Hepatocyte (in vitro differentiated cells): ENCODE results near the gene ZBTB7B. TPM values are rescaled to one million over a fixed set of nuclear protein-coding genes. Genes with fewer than 3 reads are reported as not detected.

ENCODE experiments used
- DNase-seq: peaks from one replicate; pipeline ENCODE4 v3.0.0-alpha.2; 2016; ENCODE audit warnings: low spot score
- H2AFZ ChIP-seq: fragments of 200-600 bp; sonication (generic); 2 replicates; pipeline ENCODE4 v1.6.0; 2016; ENCODE audit warnings: antibody characterized with exemption, mild to moderate bottlenecking
- H3K27ac ChIP-seq: fragments of 200-600 bp; sonication (generic); 2 replicates; pipeline ENCODE4 v1.5.1; 2016; ENCODE audit warnings: mild to moderate bottlenecking
- H3K27me3 ChIP-seq: fragments of 200-600 bp; sonication (generic); 2 replicates; pipeline ENCODE4 v1.6.1; 2016
- H3K36me3 ChIP-seq: fragments of 200-600 bp; sonication (generic); replicated peaks from 2 replicates; pipeline ENCODE4 v1.5.1; 2016; ENCODE audit warnings: low read depth; ENCODE audit not compliant: insufficient read depth
- H3K4me1 ChIP-seq: fragments of 200-600 bp; sonication (generic); 2 replicates; pipeline ENCODE4 v1.5.1; 2016; ENCODE audit warnings: mild to moderate bottlenecking, moderate library complexity; ENCODE audit not compliant: insufficient read depth
- H3K4me2 ChIP-seq: fragments of 200-600 bp; sonication (generic); 2 replicates; pipeline ENCODE4 v1.6.0; 2016
- H3K4me3 ChIP-seq: fragments of 200-600 bp; sonication (generic); 2 replicates; pipeline ENCODE4 v1.5.1; 2016; ENCODE audit warnings: mild to moderate bottlenecking
- H3K79me2 ChIP-seq: fragments of 200-600 bp; sonication (generic); 2 replicates; pipeline ENCODE4 v1.6.0; 2017; ENCODE audit warnings: mild to moderate bottlenecking
- H3K9me2 ChIP-seq: fragments of 200-600 bp; sonication (generic); replicated peaks from 2 replicates; pipeline ENCODE4 v1.6.0; 2017; ENCODE audit warnings: mild to moderate bottlenecking; ENCODE audit not compliant: insufficient read depth
- H3K9me3 ChIP-seq: fragments of 200-600 bp; sonication (generic); 2 replicates; pipeline ENCODE4 v1.5.1; 2016; ENCODE audit warnings: low read depth, mild to moderate bottlenecking
- H4K20me1 ChIP-seq: fragments of 200-600 bp; sonication (generic); 2 replicates; pipeline ENCODE4 v1.6.0; 2016; ENCODE audit warnings: mild to moderate bottlenecking; ENCODE audit not compliant: insufficient read depth, poor library complexity, severe bottlenecking
- EZH2 ChIP-seq: fragments of 200-600 bp; sonication (generic); IDR thresholded peaks from 2 replicates; pipeline ENCODE4 v1.6.1; 2016; ENCODE audit warnings: antibody characterized with exemption, mild to moderate bottlenecking, borderline replicate concordance
- EZH2phosphoT487 ChIP-seq: fragments of 200-600 bp; sonication (generic); IDR thresholded peaks from one replicate; pipeline ENCODE4 v1.6.1; 2018; ENCODE audit warnings: antibody characterized with exemption, mild to moderate bottlenecking, low read depth, moderate library complexity; ENCODE audit not compliant: unreplicated experiment, severe bottlenecking
- WGBS: methylation state at CpG from one replicate; pipeline ENCODE4 v1.1.6; 2016; ENCODE audit warnings: low lambda C conversion rate; ENCODE audit errors: missing lambda C conversion rate; 5-methylcytosine and 5-hydroxymethylcytosine counted together
- polyA plus RNA-seq: library from polyadenylated mRNA; unstranded; fragments of >200 nt; fragmentation: Nextera tagmentation; extraction: Ambion mirVana; gene quantifications from 2 replicates; pipeline ENCODE4 v1.2.1, GENCODE V29; 2016
- total RNA-seq: library from RNA; depleted of rRNA; stranded (reverse); fragments of >200 nt; gene quantifications from 2 replicates; pipeline ENCODE4 v1.2.3, GENCODE V29; 2014
- TF ChIP-seq, protein P1 (sequence below): fragments of 200-600 bp; sonication (generic); IDR thresholded peaks from 2 replicates; pipeline ENCODE4 v1.5.1; 2016; ENCODE audit warnings: antibody characterized with exemption, mild to moderate bottlenecking; ENCODE audit not compliant: poor library complexity

ZBTB7B gene
- total and polyA plus RNA-seq, 2 experiments from 2014 or later = 13.3 to 29.2 TPM

DNA sequence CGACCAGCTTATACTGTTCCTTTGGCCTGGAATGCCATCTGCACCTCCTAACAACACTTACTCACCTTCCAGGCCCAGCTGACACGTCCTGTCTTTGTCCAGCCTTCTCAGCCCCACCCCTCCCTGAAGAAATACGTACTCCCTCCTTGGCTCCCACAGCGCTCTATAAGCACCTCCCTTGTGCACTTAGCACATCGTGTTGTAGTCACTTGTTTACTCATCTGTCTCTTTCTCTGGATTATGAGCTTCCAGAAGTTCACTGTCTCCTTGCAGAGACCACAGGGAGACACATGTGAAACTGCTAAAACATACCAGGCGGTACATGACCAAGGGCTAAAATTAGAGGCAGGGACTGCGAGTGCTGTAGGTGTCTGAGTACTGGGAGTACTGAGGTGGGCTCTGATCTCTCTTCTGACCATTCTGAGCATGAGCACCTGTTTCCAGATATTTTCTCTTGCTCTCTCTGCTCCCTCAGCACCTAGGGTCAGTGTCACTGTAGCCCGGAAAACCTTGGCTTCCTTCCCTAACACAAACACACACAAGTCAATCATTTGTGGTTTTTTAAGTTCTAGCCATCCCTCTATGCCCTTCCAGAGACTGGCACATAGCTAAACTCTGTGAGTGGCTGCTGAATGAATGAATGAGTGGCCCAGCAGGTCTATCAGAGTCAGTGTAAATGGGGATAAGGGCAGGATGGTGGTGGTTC lies 36.2 kb downstream of the ZBTB7B start:
- H3K36me3 ChIP-seq = no peaks in the 10 kb centered on the region
- no peaks in the 10 kb centered on the region for H3K9me3 ChIP-seq
- peaks cover 5% of the 10 kb centered on the region for H3K4me1 ChIP-seq
- H3K4me3 ChIP-seq = no peak overlapping the region
- H4K20me1 ChIP-seq = no peaks in the 10 kb centered on the region
- DNase-seq = peak; percentile 80
- H3K9me2 ChIP-seq = no peaks in the 10 kb centered on the region
- no peaks in the 10 kb centered on the region for H3K27me3 ChIP-seq
- H3K27ac ChIP-seq = peak overlapping the region; percentile 14
- no peaks in the 10 kb centered on the region for H3K79me2 ChIP-seq
- 41% methylated on average over 8 of the region's 8 CpGs for WGBS
- TF ChIP-seq, protein P1, sequence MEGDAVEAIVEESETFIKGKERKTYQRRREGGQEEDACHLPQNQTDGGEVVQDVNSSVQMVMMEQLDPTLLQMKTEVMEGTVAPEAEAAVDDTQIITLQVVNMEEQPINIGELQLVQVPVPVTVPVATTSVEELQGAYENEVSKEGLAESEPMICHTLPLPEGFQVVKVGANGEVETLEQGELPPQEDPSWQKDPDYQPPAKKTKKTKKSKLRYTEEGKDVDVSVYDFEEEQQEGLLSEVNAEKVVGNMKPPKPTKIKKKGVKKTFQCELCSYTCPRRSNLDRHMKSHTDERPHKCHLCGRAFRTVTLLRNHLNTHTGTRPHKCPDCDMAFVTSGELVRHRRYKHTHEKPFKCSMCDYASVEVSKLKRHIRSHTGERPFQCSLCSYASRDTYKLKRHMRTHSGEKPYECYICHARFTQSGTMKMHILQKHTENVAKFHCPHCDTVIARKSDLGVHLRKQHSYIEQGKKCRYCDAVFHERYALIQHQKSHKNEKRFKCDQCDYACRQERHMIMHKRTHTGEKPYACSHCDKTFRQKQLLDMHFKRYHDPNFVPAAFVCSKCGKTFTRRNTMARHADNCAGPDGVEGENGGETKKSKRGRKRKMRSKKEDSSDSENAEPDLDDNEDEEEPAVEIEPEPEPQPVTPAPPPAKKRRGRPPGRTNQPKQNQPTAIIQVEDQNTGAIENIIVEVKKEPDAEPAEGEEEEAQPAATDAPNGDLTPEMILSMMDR = no peak
- no peak for TF ChIP-seq EZH2
- TF ChIP-seq EZH2phosphoT487 = no peak
- no peak overlapping the region for H3K4me2 ChIP-seq
- H2AFZ ChIP-seq = no peak overlapping the region

DNA sequence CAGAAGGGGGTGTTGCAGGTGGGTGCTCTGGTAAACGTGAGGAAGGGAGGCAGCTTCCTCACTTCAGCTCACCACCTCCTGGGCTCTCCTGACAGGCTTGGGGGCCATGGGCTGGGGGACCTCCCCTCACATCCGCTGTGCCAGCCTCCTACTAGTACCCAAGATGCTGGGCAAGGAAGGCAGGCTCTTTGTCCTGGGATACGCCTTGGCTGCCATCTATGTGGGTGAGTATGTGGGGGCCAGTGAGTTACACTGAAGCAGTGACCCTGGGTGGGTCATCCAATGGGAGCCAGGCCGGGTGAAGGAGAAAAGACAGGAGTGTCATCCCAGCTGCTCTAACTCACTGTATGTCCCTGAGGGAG lies 36.7 kb downstream of the ZBTB7B start:
- peaks cover 5% of the 10 kb centered on the region for H3K4me1 ChIP-seq
- WGBS = 78% methylated on average over 4 of the region's 4 CpGs
- no peaks in the 10 kb centered on the region for H3K36me3 ChIP-seq
- H3K27ac ChIP-seq = no peak overlapping the region
- no peak for TF ChIP-seq EZH2
- no peak for TF ChIP-seq EZH2phosphoT487
- TF ChIP-seq, protein P1 = no peak
- H4K20me1 ChIP-seq = no peaks in the 10 kb centered on the region
- no peak for DNase-seq
- H3K9me2 ChIP-seq = no peaks in the 10 kb centered on the region
- no peak overlapping the region for H3K4me3 ChIP-seq
- no peak overlapping the region for H3K4me2 ChIP-seq
- no peaks in the 10 kb centered on the region for H3K9me3 ChIP-seq
- H3K27me3 ChIP-seq = no peaks in the 10 kb centered on the region
- H3K79me2 ChIP-seq = no peaks in the 10 kb centered on the region
- no peak overlapping the region for H2AFZ ChIP-seq

GRCh38 chr1:155040358-155041093 lies 37.9 kb downstream of the ZBTB7B start:
- no peak overlapping the region for H3K4me3 ChIP-seq
- no peak overlapping the region for H3K4me2 ChIP-seq
- H3K27me3 ChIP-seq = no peaks in the 10 kb centered on the region
- no peak overlapping the region for H2AFZ ChIP-seq
- H3K9me3 ChIP-seq = no peaks in the 10 kb centered on the region
- peaks cover 5% of the 10 kb centered on the region for H3K4me1 ChIP-seq
- H3K79me2 ChIP-seq = no peaks in the 10 kb centered on the region
- H3K9me2 ChIP-seq = no peaks in the 10 kb centered on the region
- H4K20me1 ChIP-seq = no peaks in the 10 kb centered on the region
- H3K36me3 ChIP-seq = no peaks in the 10 kb centered on the region
- TF ChIP-seq, protein P1 = no peak
- TF ChIP-seq EZH2 = no peak
- TF ChIP-seq EZH2phosphoT487 = no peak
- H3K27ac ChIP-seq = no peak overlapping the region
- no peak for DNase-seq
- WGBS = 92% methylated on average over 14 of the region's 14 CpGs
